ENCODE data around the gene OCEL1. TPM values are rescaled to one million over a fixed set of nuclear protein-coding genes. Genes with fewer than 3 reads are reported as not detected.

Gene OCEL1
- total RNA-seq, 2 experiments from 2014 or later: 19.6 to 23.1 TPM

GRCh38 chr19:17197666-17198065 lies 28.4 kb upstream of the OCEL1 start:
- ChIA-PET CTCF (no interaction called here), POLR2A (no interaction called here)
- Mint-ChIP-seq H3K4me1 (peaks cover 2% of the 10 kb centered on the region), H3K9me3 (no peaks in the 10 kb centered on the region), H3K27me3 (no peaks in the 10 kb centered on the region), H3K4me3 (no peak overlapping the region), H3K27ac (peak overlapping the region; percentile 13), H3K36me3 (ENCODE audit: low read depth) (peaks cover 65% of the 10 kb centered on the region)
- DNase-seq: no peak

GRCh38 chr19:17200408-17201079 lies 25.5 kb upstream of the OCEL1 start:
- H3K9me3 Mint-ChIP-seq: no peaks in the 10 kb centered on the region
- H3K36me3 Mint-ChIP-seq (ENCODE audit: low read depth): peaks cover 68% of the 10 kb centered on the region
- no peak for DNase-seq
- CTCF ChIA-PET: interaction anchor here (0.6 kb wide), 1 partner anchor 67 kb away, joined by 5 read pairs; no protein-coding TSS in a partner anchor
- POLR2A ChIA-PET: no interaction called here
- H3K4me3 Mint-ChIP-seq: no peak overlapping the region
- no peaks in the 10 kb centered on the region for H3K27me3 Mint-ChIP-seq
- no peak overlapping the region for H3K27ac Mint-ChIP-seq
- H3K4me1 Mint-ChIP-seq: peaks cover 2% of the 10 kb centered on the region

GRCh38 chr19:17202249-17202648 lies 23.8 kb upstream of the OCEL1 start:
- Mint-ChIP-seq H3K27ac (no peak overlapping the region), H3K4me3 (no peak overlapping the region), H3K36me3 (ENCODE audit: low read depth) (peaks cover 65% of the 10 kb centered on the region), H3K27me3 (no peaks in the 10 kb centered on the region), H3K4me1 (no peaks in the 10 kb centered on the region), H3K9me3 (no peaks in the 10 kb centered on the region)
- DNase-seq: peak; percentile 18
- CTCF ChIA-PET: no interaction called here
- POLR2A ChIA-PET: no interaction called here

GRCh38 chr19:17202713-17203112 lies 23.3 kb upstream of the OCEL1 start:
- H3K36me3 Mint-ChIP-seq (ENCODE audit: low read depth): peaks cover 61% of the 10 kb centered on the region
- H3K27me3 Mint-ChIP-seq: no peaks in the 10 kb centered on the region
- H3K4me3 Mint-ChIP-seq: no peak overlapping the region
- H3K27ac Mint-ChIP-seq: no peak overlapping the region
- DNase-seq: no peak
- POLR2A ChIA-PET: no interaction called here
- no peaks in the 10 kb centered on the region for H3K9me3 Mint-ChIP-seq
- no peaks in the 10 kb centered on the region for H3K4me1 Mint-ChIP-seq
- CTCF ChIA-PET: no interaction called here

GRCh38 chr19:17205237-17206140 lies 20.5 kb upstream of the OCEL1 start:
- POLR2A ChIA-PET: interaction anchor here (0.6 kb wide), 1 partner anchor 29 kb away, joined by 4 read pairs; no protein-coding TSS in a partner anchor
- no peaks in the 10 kb centered on the region for H3K9me3 Mint-ChIP-seq
- no peaks in the 10 kb centered on the region for H3K27me3 Mint-ChIP-seq
- H3K4me1 Mint-ChIP-seq: peaks cover 15% of the 10 kb centered on the region
- no peak overlapping the region for H3K27ac Mint-ChIP-seq
- CTCF ChIA-PET: interaction anchor here (0.5 to 1.1 kb wide), 3 partner anchors 10 to 23 kb away, joined by 3 to 5 read pairs (median 4); partner anchors contain the start of gene USE1
- peaks cover 59% of the 10 kb centered on the region for H3K36me3 Mint-ChIP-seq (ENCODE audit: low read depth)
- peak; percentile 69 for DNase-seq
- no peak overlapping the region for H3K4me3 Mint-ChIP-seq

- Mint-ChIP-seq H3K27me3 (no peaks in the 10 kb centered on the region), H3K4me1 (peaks cover 15% of the 10 kb centered on the region), H3K27ac (no peak overlapping the region), H3K9me3 (no peaks in the 10 kb centered on the region), H3K36me3 (ENCODE audit: low read depth) (peaks cover 45% of the 10 kb centered on the region), H3K4me3 (no peak overlapping the region)
- ChIA-PET POLR2A (no interaction called here), CTCF (no interaction called here)
- no peak for DNase-seq
These were observed 19.1 kb upstream of the OCEL1 start for GRCh38 chr19:17206736-17207581.

GRCh38 chr19:17209126-17210036 lies 16.6 kb upstream of the OCEL1 start:
- Mint-ChIP-seq H3K27ac (no peak overlapping the region), H3K4me3 (no peak overlapping the region), H3K27me3 (no peaks in the 10 kb centered on the region), H3K9me3 (no peaks in the 10 kb centered on the region), H3K36me3 (ENCODE audit: low read depth) (peaks cover 36% of the 10 kb centered on the region), H3K4me1 (peaks cover 17% of the 10 kb centered on the region)
- ChIA-PET POLR2A (no interaction called here), CTCF (no interaction called here)
- DNase-seq: peak; percentile 53

- Mint-ChIP-seq H3K27ac (no peak overlapping the region), H3K4me1 (peaks cover 25% of the 10 kb centered on the region), H3K27me3 (no peaks in the 10 kb centered on the region), H3K4me3 (no peak overlapping the region), H3K36me3 (ENCODE audit: low read depth) (peaks cover 38% of the 10 kb centered on the region), H3K9me3 (no peaks in the 10 kb centered on the region)
- DNase-seq: no peak
- CTCF ChIA-PET: interaction anchor here (1.4 kb wide), 1 partner anchor 13 kb away, joined by 3 read pairs; no protein-coding TSS in a partner anchor
- POLR2A ChIA-PET: no interaction called here
These were observed 15.7 kb upstream of the OCEL1 start for GRCh38 chr19:17210296-17210695.

GRCh38 chr19:17211547-17212446 lies 14.2 kb upstream of the OCEL1 start:
- no peak overlapping the region for H3K4me3 Mint-ChIP-seq
- no peaks in the 10 kb centered on the region for H3K27me3 Mint-ChIP-seq
- H3K36me3 Mint-ChIP-seq (ENCODE audit: low read depth): peaks cover 36% of the 10 kb centered on the region
- H3K9me3 Mint-ChIP-seq: no peaks in the 10 kb centered on the region
- no peak for DNase-seq
- ChIA-PET CTCF (interaction anchor here (1.4 kb wide), 1 partner anchor 12 kb away, joined by 3 read pairs; no protein-coding TSS in a partner anchor), POLR2A (no interaction called here)
- H3K4me1 Mint-ChIP-seq: peaks cover 35% of the 10 kb centered on the region
- no peak overlapping the region for H3K27ac Mint-ChIP-seq

GRCh38 chr19:17213334-17213733 lies 12.7 kb upstream of the OCEL1 start:
- ChIA-PET CTCF (no interaction called here), POLR2A (no interaction called here)
- Mint-ChIP-seq H3K4me3 (no peak overlapping the region), H3K27me3 (no peaks in the 10 kb centered on the region), H3K9me3 (no peaks in the 10 kb centered on the region), H3K27ac (no peak overlapping the region), H3K4me1 (peaks cover 35% of the 10 kb centered on the region), H3K36me3 (ENCODE audit: low read depth) (peaks cover 43% of the 10 kb centered on the region)
- no peak for DNase-seq

- Mint-ChIP-seq H3K4me3 (peak overlapping the region; percentile 76), H3K9me3 (no peaks in the 10 kb centered on the region), H3K27ac (peak overlapping the region; percentile 98), H3K27me3 (no peaks in the 10 kb centered on the region), H3K36me3 (ENCODE audit: low read depth) (peaks cover 38% of the 10 kb centered on the region), H3K4me1 (peaks cover 25% of the 10 kb centered on the region)
- ChIA-PET CTCF (interaction anchor here (0.5 to 1.7 kb wide), 9 partner anchors 9 to 121 kb away, joined by 3 to 5 read pairs (median 3); partner anchors contain the start of gene DDA1), POLR2A (interaction anchor here (1.1 to 1.4 kb wide), 2 partner anchors 52 to 138 kb away, joined by 3 to 5 read pairs; partner anchors contain the start of gene BABAM1)
- no peak for DNase-seq
These were observed 11.4 kb upstream of the OCEL1 start for GRCh38 chr19:17214508-17215126.

Data from activated CD4-positive, alpha-beta T cell treated with anti-CD3 and anti-CD28 coated beads, Interleukin-2, amount 10 ng/mL, durations not matched to agents 7 days and 5 days (primary cell).